Measurements from ENCODE around the gene ERRFI1. TPM values are rescaled to one million over a fixed set of nuclear protein-coding genes. Genes with fewer than 3 reads are reported as not detected.

ERRFI1 gene
- total and polyA plus RNA-seq, 2 of the 8 experiments (the other 6 are each of a cell fraction or from before 2014, with no cell fraction given): 23.4 to 46.1 TPM

GRCh38 chr1:8024329-8024728, 1.8 kb downstream of the ERRFI1 start (continued):
- TF ChIP-seq KDM5A (IDR thresholded peaks at IDR 0.05; ENCODE audit: low read length) (no peak), RNF2 (IDR thresholded peaks at IDR 0.05; ENCODE audit: borderline replicate concordance, low read depth, low read length, missing control alignments, poor library complexity, severe bottlenecking) (no peak), CTBP2 (IDR thresholded peaks at IDR 0.05; ENCODE audit: borderline replicate concordance, insufficient read depth, insufficient read length, low read length) (no peak), YY1 (IDR thresholded peaks at IDR 0.05; ENCODE audit: low read depth, low read length) (no peak), HDAC2 (IDR thresholded peaks at IDR 0.05; ENCODE audit: borderline replicate concordance in 1 of 2, low read depth in 2 of 2, low read length in 2 of 2) (no peak), CHD2 (IDR thresholded peaks at IDR 0.05; ENCODE audit: low read length) (no peak), MAX (IDR thresholded peaks at IDR 0.05) (no peak), TAF7 (optimal IDR thresholded peaks at IDR 0.05; ENCODE audit: borderline replicate concordance, low read depth, low read length) (no peak)

Data from H1 (cell line).